B cell (primary cell): Measurements from ENCODE around the gene GRM8. TPM values are rescaled to one million over a fixed set of nuclear protein-coding genes. Genes with fewer than 3 reads are reported as not detected.

Experiments
- ATAC-seq: fragments of 200-7000 bp; cut with Tn5 transposase; one replicate; pipeline ENCODE4 v1.10.0; 2021; ENCODE audit warnings: low read depth, mild to moderate bottlenecking, moderate number of reproducible peaks, moderate library complexity
- CTCF ChIA-PET: fragments of 350-600 bp; sonication (Branson Sonifier 250); formaldehyde crosslinking; loops from one replicate; lab custom pipeline; 2021; ENCODE audit warnings: antibody characterized with exemption, inconsistent platforms; lab: Charles Lee
- POLR2A ChIA-PET: fragments of 350-600 bp; sonication (Branson Sonifier 250); formaldehyde crosslinking; loops from one replicate; lab custom pipeline; 2021; ENCODE audit warnings: antibody characterized with exemption; lab: Charles Lee
- DNase-seq: peaks from one replicate; pipeline ENCODE4 v3.0.0; 2013
- H2AFZ ChIP-seq: 2 replicates; pipeline ENCODE4 v1.6.1; 2012; ENCODE audit warnings: mild to moderate bottlenecking, low read depth, low read length; ENCODE audit not compliant: insufficient read depth, poor library complexity, severe bottlenecking
- H3K27ac ChIP-seq, 2 donors: 1 replicate in 1 of 2; 2 replicates in 1 of 2; pipeline ENCODE4 v1.5.1; 2012 to 2013; ENCODE audit warnings: low read length in 2 of 2, mild to moderate bottlenecking in 2 of 2, moderate library complexity in 1 of 2
- H3K27me3 ChIP-seq, 4 experiments: fragments of 200-600 bp in 1 of 4; sonication (generic) in 1 of 4; replicated peaks in 1 of 4; 1 replicate in 2 of 4; 2 replicates in 2 of 4; pipeline versions ENCODE4 v1.6.1 to v1.7.0; 2013 to 2016; ENCODE audit warnings: low read length in 3 of 4, mild to moderate bottlenecking in 2 of 4, mixed read lengths in 1 of 4, moderate library complexity in 1 of 4; ENCODE audit not compliant: insufficient read depth in 4 of 4, control insufficient read depth in 3 of 4; ENCODE audit errors: control extremely low read depth in 1 of 4
- H3K36me3 ChIP-seq, 2 experiments: replicated peaks in 1 of 2; 1 replicate in 1 of 2; 2 replicates in 1 of 2; pipeline versions ENCODE4 v1.6.1 to v1.7.1; 2013; ENCODE audit warnings: low read length in 1 of 2; ENCODE audit not compliant: insufficient read depth in 2 of 2, control insufficient read depth in 1 of 2; ENCODE audit errors: control extremely low read depth in 1 of 2, extremely low read depth in 1 of 2
- H3K4me1 ChIP-seq, 2 donors: fragments of 200-600 bp in 1 of 2; sonication (generic) in 1 of 2; 1 replicate in 1 of 2; 2 replicates in 1 of 2; pipeline versions ENCODE4 v1.5.1 to v1.6.1; 2013 to 2017; ENCODE audit warnings: low read length in 2 of 2; ENCODE audit not compliant: control insufficient read depth in 2 of 2, insufficient read depth in 2 of 2
- H3K4me2 ChIP-seq: replicated peaks from 2 replicates; pipeline ENCODE3; 2012; ENCODE audit warnings: mild to moderate bottlenecking, low read depth, low read length; ENCODE audit not compliant: poor library complexity, severe bottlenecking
- H3K4me3 ChIP-seq, 5 experiments: fragments of 200-600 bp in 1 of 5; sonication (generic) in 1 of 5; 1 replicate in 3 of 5; 2 replicates in 2 of 5; pipeline versions ENCODE4 v1.5.1 to v1.7.0; 2011 to 2016; ENCODE audit warnings: low read length in 4 of 5, mild to moderate bottlenecking in 4 of 5, low read depth in 2 of 5, control low read depth in 1 of 5, moderate library complexity in 1 of 5; ENCODE audit not compliant: insufficient read depth in 1 of 5; ENCODE audit errors: control extremely low read depth in 1 of 5, extremely low read depth in 1 of 5
- H3K79me2 ChIP-seq: fragments of 200-600 bp; sonication (generic); one replicate; pipeline ENCODE4 v1.6.0; 2016; ENCODE audit warnings: low read length; ENCODE audit not compliant: control insufficient read depth, insufficient read depth
- H3K9ac ChIP-seq: fragments of 200-600 bp; sonication (generic); 2 replicates; pipeline ENCODE4 v1.6.1; 2017; ENCODE audit warnings: mild to moderate bottlenecking, low read length, moderate library complexity
- H3K9me3 ChIP-seq, 3 donors: one replicate each; pipeline versions ENCODE4 v1.6.1 to v1.7.1; 2013; ENCODE audit warnings: low read length in 2 of 3; ENCODE audit not compliant: control insufficient read depth in 2 of 3, insufficient read depth in 1 of 3; ENCODE audit errors: control extremely low read depth in 1 of 3
- H4K20me1 ChIP-seq: 2 replicates; pipeline ENCODE4 v1.6.0; 2012; ENCODE audit warnings: mild to moderate bottlenecking, low read length; ENCODE audit not compliant: insufficient read depth, control insufficient read depth, poor library complexity, severe bottlenecking
- H3K27ac Mint-ChIP-seq: one replicate; pipeline ENCODE4 v1.8.0; 2021; ENCODE audit warnings: mixed read lengths
- H3K27me3 Mint-ChIP-seq: one replicate; pipeline ENCODE4 v1.8.0; 2021; ENCODE audit warnings: mixed read lengths
- H3K4me1 Mint-ChIP-seq: one replicate; pipeline ENCODE4 v1.8.0; 2021; ENCODE audit warnings: mixed read lengths
- H3K4me3 Mint-ChIP-seq: one replicate; pipeline ENCODE4 v1.8.0; 2021; ENCODE audit warnings: mixed read lengths
- H3K9me3 Mint-ChIP-seq: one replicate; pipeline ENCODE4 v1.8.0; 2022; ENCODE audit warnings: mixed read lengths; ENCODE audit not compliant: insufficient read depth
- EZH2 ChIP-seq: IDR thresholded peaks from 2 replicates; pipeline ENCODE4 v1.6.1; 2012; ENCODE audit warnings: borderline replicate concordance, low read depth, mild to moderate bottlenecking, moderate library complexity, low read length; ENCODE audit not compliant: insufficient read depth, poor library complexity, severe bottlenecking
- whole genome bisulfite sequencing: methylation state at CpG from one replicate; pipeline ENCODE4 v1.1.5; 2013; ENCODE audit warnings: missing lambda C conversion rate; ENCODE audit not compliant: insufficient coverage; 5-methylcytosine and 5-hydroxymethylcytosine counted together
- intact Hi-C: fragments of 100-400 bp; cut with micrococcal nuclease; formaldehyde crosslinking; loops from one replicate; pipeline ENCODE4 v1.10.0; 2022
- polyA plus RNA-seq: library from polyadenylated mRNA; depleted of rRNA; stranded (reverse); fragments of >200 nt; gene quantifications from 2 replicates; pipeline ENCODE4 v1.2.3, GENCODE V29; 2012
- total RNA-seq, 2 donors: library from RNA; stranded (reverse); fragments of 120-200 nt in 1 of 2; gene quantifications; 1 replicate in 1 of 2; 2 replicates in 1 of 2; pipeline versions ENCODE4 v1.2.3 to v1.2.4, GENCODE V29; 2013 to 2022
- TF ChIP-seq, protein P1 (sequence below): fragments of 200-600 bp; IDR thresholded peaks from one replicate; pipeline ENCODE4 v1.8.0; 2022; ENCODE audit warnings: antibody characterized with exemption, mild to moderate bottlenecking

GRM8 gene
- total and polyA plus RNA-seq, 2 donors (not counting 1 experiment from before 2014, with no cell fraction given) = not detected

GRCh38 chr7:126533715-126534114 lies 719.0 kb downstream of the GRM8 start:
- Histone ChIP-seq H3K4me2 (no peak overlapping the region), H3K27me3 (no peaks in the 10 kb centered on the region), H3K9me3 (peaks cover 0 to 3% (median 0%) of the 10 kb centered on the region in 3 donors), H3K27ac (no peak overlapping the region), H3K36me3 (no peaks in the 10 kb centered on the region), H3K79me2 (no peaks in the 10 kb centered on the region), H3K4me1 (no peaks in the 10 kb centered on the region), H3K9ac (no peak overlapping the region), H3K4me3 (no peak overlapping the region), H2AFZ (no peak overlapping the region), H4K20me1 (no peaks in the 10 kb centered on the region)
- intact Hi-C loops = no loop called here
- DNase-seq (no peak), ATAC-seq (no peak)
- H3K27ac Mint-ChIP-seq = no peak overlapping the region
- H3K4me1 Mint-ChIP-seq = no peaks in the 10 kb centered on the region
- TF ChIP-seq EZH2 = no peak
- TF ChIP-seq, protein P1, sequence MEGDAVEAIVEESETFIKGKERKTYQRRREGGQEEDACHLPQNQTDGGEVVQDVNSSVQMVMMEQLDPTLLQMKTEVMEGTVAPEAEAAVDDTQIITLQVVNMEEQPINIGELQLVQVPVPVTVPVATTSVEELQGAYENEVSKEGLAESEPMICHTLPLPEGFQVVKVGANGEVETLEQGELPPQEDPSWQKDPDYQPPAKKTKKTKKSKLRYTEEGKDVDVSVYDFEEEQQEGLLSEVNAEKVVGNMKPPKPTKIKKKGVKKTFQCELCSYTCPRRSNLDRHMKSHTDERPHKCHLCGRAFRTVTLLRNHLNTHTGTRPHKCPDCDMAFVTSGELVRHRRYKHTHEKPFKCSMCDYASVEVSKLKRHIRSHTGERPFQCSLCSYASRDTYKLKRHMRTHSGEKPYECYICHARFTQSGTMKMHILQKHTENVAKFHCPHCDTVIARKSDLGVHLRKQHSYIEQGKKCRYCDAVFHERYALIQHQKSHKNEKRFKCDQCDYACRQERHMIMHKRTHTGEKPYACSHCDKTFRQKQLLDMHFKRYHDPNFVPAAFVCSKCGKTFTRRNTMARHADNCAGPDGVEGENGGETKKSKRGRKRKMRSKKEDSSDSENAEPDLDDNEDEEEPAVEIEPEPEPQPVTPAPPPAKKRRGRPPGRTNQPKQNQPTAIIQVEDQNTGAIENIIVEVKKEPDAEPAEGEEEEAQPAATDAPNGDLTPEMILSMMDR = no peak
- no peaks in the 10 kb centered on the region for H3K27me3 Mint-ChIP-seq
- CTCF ChIA-PET = no interaction called here
- no peak overlapping the region for H3K4me3 Mint-ChIP-seq
- H3K9me3 Mint-ChIP-seq = no peaks in the 10 kb centered on the region
- 100% methylated on average over 1 of the region's 7 CpGs for WGBS
- POLR2A ChIA-PET = no interaction called here

- H3K27ac Mint-ChIP-seq = no peak overlapping the region
- no peaks in the 10 kb centered on the region for H3K36me3 ChIP-seq
- no peak overlapping the region for H3K4me3 Mint-ChIP-seq
- H3K27ac ChIP-seq = no peak overlapping the region
- CTCF ChIA-PET = no interaction called here
- no peaks in the 10 kb centered on the region for H3K79me2 ChIP-seq
- ATAC-seq (no peak), DNase-seq (no peak)
- H3K27me3 ChIP-seq = no peaks in the 10 kb centered on the region
- H3K4me2 ChIP-seq = no peak overlapping the region
- H2AFZ ChIP-seq = no peak overlapping the region
- no peaks in the 10 kb centered on the region for H3K4me1 ChIP-seq
- H3K9ac ChIP-seq = no peak overlapping the region
- H3K9me3 Mint-ChIP-seq = no peaks in the 10 kb centered on the region
- H4K20me1 ChIP-seq = no peaks in the 10 kb centered on the region
- H3K27me3 Mint-ChIP-seq = no peaks in the 10 kb centered on the region
- no peaks in the 10 kb centered on the region for H3K4me1 Mint-ChIP-seq
- no peaks in the 10 kb centered on the region for H3K9me3 ChIP-seq
- intact Hi-C loops = no loop called here
- POLR2A ChIA-PET = no interaction called here
- no peak overlapping the region for H3K4me3 ChIP-seq
- TF ChIP-seq EZH2 = no peak
- TF ChIP-seq, protein P1 = no peak
Observed at GRCh38 chr7:126529833-126530232, 722.9 kb downstream of the GRM8 start.
